Thymus (tissue), 14 donors: Measurements from ENCODE around the gene FAM169A. TPM values are rescaled to one million over a fixed set of nuclear protein-coding genes. Genes with fewer than 3 reads are reported as not detected.
"Not testable (repeated sequence)": the region's sequence is repeated elsewhere in the genome, so short reads cannot be mapped to it uniquely, and the experiment has no call there.

ENCODE experiments used
- DNase-seq, 9 donors: peaks; one replicate each; pipeline ENCODE4 v3.0.0-alpha.2; 2013; ENCODE audit warnings: low spot score in 9 of 9, low read depth in 6 of 9, missing footprints in 1 of 9
- H3K27ac ChIP-seq, 2 donors: one replicate each; pipeline ENCODE4 v1.5.1; 2013; ENCODE audit warnings: control low read depth in 1 of 2, low read depth in 1 of 2, low read length in 1 of 2, mild to moderate bottlenecking in 1 of 2, moderate library complexity in 1 of 2
- H3K27me3 ChIP-seq, 2 donors: one replicate each; pipeline ENCODE4 v1.5.1; 2013; ENCODE audit warnings: low read length in 1 of 2; ENCODE audit not compliant: control insufficient read depth in 2 of 2, insufficient read depth in 1 of 2
- H3K36me3 ChIP-seq, 2 donors: one replicate each; pipeline ENCODE4 v1.5.1; 2013; ENCODE audit warnings: low read length in 1 of 2, mild to moderate bottlenecking in 1 of 2, moderate library complexity in 1 of 2; ENCODE audit not compliant: control insufficient read depth in 2 of 2, insufficient read depth in 2 of 2
- H3K4me1 ChIP-seq, 2 donors: one replicate each; pipeline ENCODE4 v1.5.1; 2013; ENCODE audit warnings: low read length in 2 of 2; ENCODE audit not compliant: control insufficient read depth in 2 of 2, insufficient read depth in 2 of 2
- H3K4me3 ChIP-seq, 2 donors: one replicate each; pipeline ENCODE4 v1.5.1; 2013; ENCODE audit warnings: low read length in 2 of 2, control low read depth in 1 of 2, mild to moderate bottlenecking in 1 of 2
- H3K9me3 ChIP-seq, 2 donors: one replicate each; pipeline ENCODE4 v1.5.1; 2013; ENCODE audit warnings: low read length in 1 of 2, mild to moderate bottlenecking in 1 of 2; ENCODE audit not compliant: control insufficient read depth in 2 of 2, insufficient read depth in 1 of 2
- WGBS: extraction: QIAGEN DNeasy Blood & Tissue Kit; methylation state at CpG from one replicate; pipeline ENCODE4 v1.1.7; 2013; 5-methylcytosine and 5-hydroxymethylcytosine counted together
- long read RNA-seq, 10 donors: transcript quantifications; one replicate each; lab custom pipeline, GENCODE V29; 2026
- polyA plus RNA-seq: library from polyadenylated mRNA; stranded (reverse); fragments of 200-250 nt; gene quantifications from one replicate; pipeline ENCODE4 v1.2.3, GENCODE V29; 2013
- total RNA-seq: library from RNA; stranded (reverse); fragments of 120-200 nt; gene quantifications from one replicate; pipeline ENCODE4 v1.2.4, GENCODE V29; 2013
- donor health status: healthy.

The FAM169A gene
- 11.6 TPM for total RNA-seq
- polyA plus RNA-seq, result 5.3 TPM
- long read RNA-seq, donor 1, result 0 reads
- long read RNA-seq, donor 2, result 0 reads
- long read RNA-seq, donor 3, result 0 reads
- long read RNA-seq, donor 4, result 0 reads
- long read RNA-seq, donor 5, result 0 reads
- long read RNA-seq, donor 6, result 0 reads
- long read RNA-seq, donor 7, result 0 reads
- long read RNA-seq, donor 8, result 0 reads
- long read RNA-seq, donor 9, result 0 reads
- long read RNA-seq, donor 10, result 0 reads

- Histone ChIP-seq H3K27me3 (peaks cover 6 to 24% of the 10 kb centered on the region in 2 donors), H3K9me3 (no peaks in the 10 kb centered on the region)
Measured at GRCh38 chr5:74865804-74866595, at the start of gene FAM169A. TSS of gene FAM169A (minus strand) at chr5:74866387. CDS start at chr5:74841676, 24,711 bp downstream.

GRCh38 chr5:74915488-74915887 lies 49.3 kb upstream of the FAM169A start:
- Histone ChIP-seq H3K9me3 (no peaks in the 10 kb centered on the region), H3K27me3 (no peaks in the 10 kb centered on the region), H3K36me3 (no peaks in the 10 kb centered on the region), H3K27ac (no peak overlapping the region), H3K4me3 (no peak overlapping the region), H3K4me1 (no peaks in the 10 kb centered on the region)
- 96% methylated on average over 1 of the region's 1 CpG for WGBS
- DNase-seq, result no peak

More at GRCh38 chr5:74865804-74866595, at the start of gene FAM169A:
- no peaks in the 10 kb centered on the region for H3K36me3 ChIP-seq
- under 1% methylated on average over 119 of the region's 119 CpGs for WGBS
- peaks cover 8 to 12% of the 10 kb centered on the region in 2 donors for H3K4me1 ChIP-seq
- peak in 5 of 9 donors; percentile 40 to 70 (median 59) for DNase-seq
- peak within 1 kb of the TSS; percentile 36 to 56 for H3K27ac ChIP-seq
- H3K4me3 ChIP-seq, result peak within 1 kb of the TSS; percentile 64 to 93

- not testable (repeated sequence) for H3K27ac ChIP-seq, H3K4me3 ChIP-seq, H3K27me3 ChIP-seq, H3K4me1 ChIP-seq, H3K36me3 ChIP-seq, H3K9me3 ChIP-seq, DNase-seq
- 97% methylated on average over 2 of the region's 2 CpGs for WGBS
Measured at GRCh38 chr5:74911421-74911820, 45.2 kb upstream of the FAM169A start.

GRCh38 chr5:74909888-74910287 lies 43.7 kb upstream of the FAM169A start:
- not testable (repeated sequence) for H3K4me3 ChIP-seq, H3K27me3 ChIP-seq, H3K27ac ChIP-seq, DNase-seq, H3K36me3 ChIP-seq, H3K9me3 ChIP-seq, H3K4me1 ChIP-seq

GRCh38 chr5:74908237-74908636 lies 42.0 kb upstream of the FAM169A start:
- H3K36me3 ChIP-seq, H3K27ac ChIP-seq, DNase-seq, H3K4me3 ChIP-seq, H3K27me3 ChIP-seq, H3K4me1 ChIP-seq, H3K9me3 ChIP-seq: not testable (repeated sequence)
- 96% methylated on average over 6 of the region's 6 CpGs for WGBS

GRCh38 chr5:74904713-74905112 lies 38.5 kb upstream of the FAM169A start:
- H3K27me3 ChIP-seq, H3K4me3 ChIP-seq, DNase-seq, H3K9me3 ChIP-seq, H3K36me3 ChIP-seq, H3K4me1 ChIP-seq, H3K27ac ChIP-seq: not testable (repeated sequence)
- over 99% methylated on average over 4 of the region's 4 CpGs for WGBS

- peak in 1 of 9 donors; percentile 9 for DNase-seq
- H3K4me3 ChIP-seq, result no peak overlapping the region
- no peaks in the 10 kb centered on the region for H3K36me3 ChIP-seq
- no peaks in the 10 kb centered on the region for H3K27me3 ChIP-seq
- no peaks in the 10 kb centered on the region for H3K9me3 ChIP-seq
- H3K4me1 ChIP-seq, result no peaks in the 10 kb centered on the region
- 43% methylated on average over 4 of the region's 4 CpGs for WGBS
- H3K27ac ChIP-seq, result no peak overlapping the region
Measured at GRCh38 chr5:74903165-74903787, 37.1 kb upstream of the FAM169A start.

GRCh38 chr5:74897049-74897448 lies 30.9 kb upstream of the FAM169A start:
- no peak for DNase-seq
- H3K9me3 ChIP-seq, result no peaks in the 10 kb centered on the region
- H3K4me3 ChIP-seq, result no peak overlapping the region
- H3K4me1 ChIP-seq, result no peaks in the 10 kb centered on the region
- 93% methylated on average over 1 of the region's 1 CpG for WGBS
- H3K36me3 ChIP-seq, result no peaks in the 10 kb centered on the region
- H3K27me3 ChIP-seq, result no peaks in the 10 kb centered on the region
- H3K27ac ChIP-seq, result no peak overlapping the region

- H3K4me3 ChIP-seq, result no peak overlapping the region
- H3K4me1 ChIP-seq, result no peaks in the 10 kb centered on the region
- WGBS, result 95% methylated on average over 5 of the region's 5 CpGs
- H3K27me3 ChIP-seq, result no peaks in the 10 kb centered on the region
- peak in 1 of 9 donors; percentile 13 for DNase-seq
- no peak overlapping the region for H3K27ac ChIP-seq
- no peaks in the 10 kb centered on the region for H3K9me3 ChIP-seq
- no peaks in the 10 kb centered on the region for H3K36me3 ChIP-seq
Measured at GRCh38 chr5:74895906-74896305, 29.7 kb upstream of the FAM169A start.
